Measurements from ENCODE around the gene RIOK1. TPM values are rescaled to one million over a fixed set of nuclear protein-coding genes. Genes with fewer than 3 reads are reported as not detected.

The RIOK1 gene
- total RNA-seq, 4 donors from 2014 or later, result 11.1 to 21.0 (median 13.5) TPM

GRCh38 chr6:7410851-7411250 lies 21.2 kb downstream of the RIOK1 start:
- 100% methylated on average over 4 of the region's 4 CpGs for WGBS, 2 donors (ENCODE audit: low coverage in 1 of 2)
- H3K36me3 ChIP-seq, result peaks cover 9 to 100% of the 10 kb centered on the region in 2 donors
- no peak overlapping the region for H3K27ac ChIP-seq

GRCh38 chr6:7411328-7411727 lies 21.7 kb downstream of the RIOK1 start:
- ATAC-seq, result no peak
- H3K36me3 ChIP-seq, result peaks cover 9 to 100% of the 10 kb centered on the region in 2 donors
- no peaks in the 10 kb centered on the region for H3K9me3 ChIP-seq
- no peak for TF ChIP-seq POLR2A (IDR thresholded peaks at IDR 0.05)
- TF ChIP-seq EP300 (IDR thresholded peaks at IDR 0.05), result no peak
- TF ChIP-seq, protein P1, sequence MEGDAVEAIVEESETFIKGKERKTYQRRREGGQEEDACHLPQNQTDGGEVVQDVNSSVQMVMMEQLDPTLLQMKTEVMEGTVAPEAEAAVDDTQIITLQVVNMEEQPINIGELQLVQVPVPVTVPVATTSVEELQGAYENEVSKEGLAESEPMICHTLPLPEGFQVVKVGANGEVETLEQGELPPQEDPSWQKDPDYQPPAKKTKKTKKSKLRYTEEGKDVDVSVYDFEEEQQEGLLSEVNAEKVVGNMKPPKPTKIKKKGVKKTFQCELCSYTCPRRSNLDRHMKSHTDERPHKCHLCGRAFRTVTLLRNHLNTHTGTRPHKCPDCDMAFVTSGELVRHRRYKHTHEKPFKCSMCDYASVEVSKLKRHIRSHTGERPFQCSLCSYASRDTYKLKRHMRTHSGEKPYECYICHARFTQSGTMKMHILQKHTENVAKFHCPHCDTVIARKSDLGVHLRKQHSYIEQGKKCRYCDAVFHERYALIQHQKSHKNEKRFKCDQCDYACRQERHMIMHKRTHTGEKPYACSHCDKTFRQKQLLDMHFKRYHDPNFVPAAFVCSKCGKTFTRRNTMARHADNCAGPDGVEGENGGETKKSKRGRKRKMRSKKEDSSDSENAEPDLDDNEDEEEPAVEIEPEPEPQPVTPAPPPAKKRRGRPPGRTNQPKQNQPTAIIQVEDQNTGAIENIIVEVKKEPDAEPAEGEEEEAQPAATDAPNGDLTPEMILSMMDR (IDR thresholded peaks at IDR 0.05), result no peak
- TF ChIP-seq POLR2AphosphoS5 (IDR thresholded peaks at IDR 0.05), result no peak
- H3K4me1 ChIP-seq, result no peaks in the 10 kb centered on the region
- WGBS, 2 donors (ENCODE audit: low coverage in 1 of 2), result 87 to 92% methylated on average over 2 of the region's 2 CpGs
- H3K27ac ChIP-seq, result no peak overlapping the region
- H3K27me3 ChIP-seq, result no peaks in the 10 kb centered on the region
- no peak overlapping the region for H3K4me3 ChIP-seq

More at GRCh38 chr6:7410851-7411250, 21.2 kb downstream of the RIOK1 start:
- Histone ChIP-seq H3K9me3 (no peaks in the 10 kb centered on the region), H3K27me3 (no peaks in the 10 kb centered on the region), H3K4me1 (no peaks in the 10 kb centered on the region), H3K4me3 (no peak overlapping the region)
- ATAC-seq, result no peak
- TF ChIP-seq, protein P1 (IDR thresholded peaks at IDR 0.05), result no peak
- no peak for TF ChIP-seq POLR2A (IDR thresholded peaks at IDR 0.05)
- TF ChIP-seq EP300 (IDR thresholded peaks at IDR 0.05), result no peak
- no peak for TF ChIP-seq POLR2AphosphoS5 (IDR thresholded peaks at IDR 0.05)

- ATAC-seq, result no peak
- H3K9me3 ChIP-seq, result no peaks in the 10 kb centered on the region
- H3K36me3 ChIP-seq, result peaks cover 12 to 100% of the 10 kb centered on the region in 2 donors
- H3K27me3 ChIP-seq, result no peaks in the 10 kb centered on the region
- H3K27ac ChIP-seq, result no peak overlapping the region
- H3K4me1 ChIP-seq, result no peaks in the 10 kb centered on the region
- 76 to 79% methylated on average over 2 of the region's 2 CpGs for whole genome bisulfite sequencing, 2 donors (ENCODE audit: low coverage in 1 of 2)
- no peak for TF ChIP-seq EP300 (IDR thresholded peaks at IDR 0.05)
- TF ChIP-seq, protein P1 (IDR thresholded peaks at IDR 0.05), result no peak
- TF ChIP-seq POLR2AphosphoS5 (IDR thresholded peaks at IDR 0.05), result no peak
- TF ChIP-seq POLR2A (IDR thresholded peaks at IDR 0.05), result no peak
- H3K4me3 ChIP-seq, result no peak overlapping the region
Observed at GRCh38 chr6:7413151-7413823, 23.7 kb downstream of the RIOK1 start.

GRCh38 chr6:7414811-7415210 lies 25.2 kb downstream of the RIOK1 start:
- TF ChIP-seq EP300 (IDR thresholded peaks at IDR 0.05) (no peak), POLR2AphosphoS5 (IDR thresholded peaks at IDR 0.05) (no peak), POLR2A (IDR thresholded peaks at IDR 0.05) (no peak)
- TF ChIP-seq, protein P1 (IDR thresholded peaks at IDR 0.05), result no peak
- 61 to 75% methylated on average over 2 to 7 of the region's 7 CpGs for WGBS, 2 donors (ENCODE audit: low coverage in 1 of 2)
- Histone ChIP-seq H3K27me3 (no peaks in the 10 kb centered on the region), H3K36me3 (peaks cover 12 to 95% of the 10 kb centered on the region in 2 donors), H3K4me3 (no peak overlapping the region), H3K27ac (no peak overlapping the region), H3K4me1 (no peaks in the 10 kb centered on the region), H3K9me3 (no peaks in the 10 kb centered on the region)
- ATAC-seq, result no peak

- ATAC-seq, result no peak
- Histone ChIP-seq H3K9me3 (no peaks in the 10 kb centered on the region), H3K4me3 (no peak overlapping the region), H3K4me1 (no peaks in the 10 kb centered on the region), H3K27me3 (no peaks in the 10 kb centered on the region), H3K27ac (no peak overlapping the region), H3K36me3 (peaks cover 12 to 72% of the 10 kb centered on the region in 2 donors)
- no peak for TF ChIP-seq POLR2A (IDR thresholded peaks at IDR 0.05)
- no peak for TF ChIP-seq EP300 (IDR thresholded peaks at IDR 0.05)
- no peak for TF ChIP-seq POLR2AphosphoS5 (IDR thresholded peaks at IDR 0.05)
- TF ChIP-seq, protein P1 (IDR thresholded peaks at IDR 0.05), result no peak
- WGBS, 2 donors (ENCODE audit: low coverage in 1 of 2), result 81 to 94% methylated on average over 2 of the region's 2 CpGs
Observed at GRCh38 chr6:7417684-7418083, 28.1 kb downstream of the RIOK1 start.
